Erythroblast (primary cell): ENCODE data around the gene SCUBE1.

Source experiments
- GATA1 ChIP-seq: IDR thresholded peaks from 2 replicates; pipeline ENCODE4 v1.6.1; 2011; ENCODE audit warnings: low read depth, mild to moderate bottlenecking, control low read depth, low read length, moderate library complexity
- POLR2A ChIP-seq: IDR thresholded peaks from 2 replicates; pipeline ENCODE4 v1.6.1; 2011; ENCODE audit warnings: mild to moderate bottlenecking, low read length

GRCh38 chr22:43232445-43232844, 110.7 kb downstream of the SCUBE1 start:
- TF ChIP-seq POLR2A (no peak), GATA1 (no peak)
